HL-60 (cell line): ENCODE data around the gene COL7A1.

Experiments used
- DNase-seq, 2 experiments: peaks; one replicate each; pipeline ENCODE4 v3.0.0-alpha.2; 2010 to 2020; ENCODE audit warnings: low read depth in 1 of 2, low spot score in 1 of 2
- H3K27ac ChIP-seq: fragments of 250-450 bp; sonication (Bioruptor Pico); replicated peaks from 2 replicates; pipeline ENCODE4 v1.5.1; 2020; ENCODE audit warnings: mild to moderate bottlenecking, moderate library complexity
- H3K27me3 ChIP-seq: fragments of 250-450 bp; sonication (Bioruptor Pico); 2 replicates; pipeline ENCODE4 v1.5.1; 2021; ENCODE audit warnings: mild to moderate bottlenecking, moderate library complexity; ENCODE audit not compliant: insufficient read depth, poor library complexity, severe bottlenecking
- H3K4me3 ChIP-seq: replicated peaks from 2 replicates; pipeline ENCODE4 v1.5.1; 2011; ENCODE audit warnings: mild to moderate bottlenecking, control low read depth, low read length; ENCODE audit not compliant: insufficient read depth
- CTCF ChIP-seq: IDR thresholded peaks from one replicate; pipeline ENCODE4 v1.5.1; 2011; ENCODE audit warnings: low read length, control low read depth, inconsistent platforms; ENCODE audit not compliant: insufficient read depth
- GABPA ChIP-seq: IDR thresholded peaks from 2 replicates; pipeline ENCODE4 v1.6.1; 2012; ENCODE audit warnings: low read depth
- POLR2AphosphoS5 ChIP-seq: IDR thresholded peaks from 2 replicates; pipeline ENCODE4 v1.6.1; 2012; ENCODE audit warnings: low read depth
- REST ChIP-seq: IDR thresholded peaks from 2 replicates; pipeline ENCODE4 v1.6.1; 2012; ENCODE audit warnings: low read depth; ENCODE audit not compliant: insufficient replicate concordance
- SPI1 ChIP-seq: IDR thresholded peaks from 2 replicates; pipeline ENCODE4 v1.6.1; 2012; ENCODE audit warnings: low read depth, mild to moderate bottlenecking, borderline replicate concordance
- long read RNA-seq: library from polyadenylated mRNA; unstranded; transcript quantifications from one replicate; pipeline ENCODE4 v2.0.0, GENCODE V29; 2020

COL7A1 gene
- long read RNA-seq, partial matches to known transcripts, result 2 of 2 reads
- long read RNA-seq, other reads (novel, unspliced or antisense), result 0 of 2 reads

GRCh38 chr3:48595075-48595525 lies at the start of gene COL7A1:
COL7A1 (minus strand) TSS chr3:48595329; CDS start chr3:48595159, 170 bp downstream.
- H3K27me3 ChIP-seq, result peaks cover 17% of the 10 kb centered on the region
- no peak within 1 kb of the TSS for H3K27ac ChIP-seq
- no peak for DNase-seq
- no peak within 1 kb of the TSS for H3K4me3 ChIP-seq
- TF ChIP-seq CTCF (no peak), SPI1 (no peak), REST (no peak), GABPA (no peak), POLR2AphosphoS5 (no peak)

GRCh38 chr3:48642605-48643004 lies 47.5 kb upstream of the COL7A1 start:
- H3K27ac ChIP-seq, result no peak overlapping the region
- TF ChIP-seq SPI1 (no peak), GABPA (no peak), REST (no peak), CTCF (no peak), POLR2AphosphoS5 (no peak)
- H3K4me3 ChIP-seq, result no peak overlapping the region
- no peaks in the 10 kb centered on the region for H3K27me3 ChIP-seq
- DNase-seq, result no peak

GRCh38 chr3:48641396-48641795 lies 46.3 kb upstream of the COL7A1 start:
- TF ChIP-seq GABPA (no peak), POLR2AphosphoS5 (no peak), CTCF (no peak), SPI1 (no peak), REST (no peak)
- no peak overlapping the region for H3K27ac ChIP-seq
- H3K27me3 ChIP-seq, result no peaks in the 10 kb centered on the region
- no peak overlapping the region for H3K4me3 ChIP-seq
- DNase-seq, result no peak
